Keratinocyte (primary cell): ENCODE results near the gene TRAPPC6A.

Source experiments
- CTCF ChIP-seq, 3 experiments: IDR thresholded peaks in 1 of 3; conservative IDR thresholded peaks in 1 of 3; optimal IDR thresholded peaks in 1 of 3; 2 replicates in 2 of 3; 3 replicates in 1 of 3; pipeline versions ENCODE3 to v1.5.1; 2011; ENCODE audit warnings: low read length in 3 of 3, mild to moderate bottlenecking in 3 of 3, moderate library complexity in 2 of 3, control low read depth in 1 of 3, inconsistent platforms in 1 of 3; ENCODE audit not compliant: insufficient read depth in 2 of 3; ENCODE audit errors: extremely low read depth in 1 of 3
- EZH2 ChIP-seq: IDR thresholded peaks from one replicate; pipeline ENCODE4 v1.6.1; 2012; ENCODE audit warnings: inconsistent platforms, mild to moderate bottlenecking, low read length, moderate library complexity

- TF ChIP-seq EZH2 (no peak), CTCF (optimal IDR thresholded peaks at IDR 0.05 in 1 of 3, IDR thresholded peaks at IDR 0.05 in 1 of 3, conservative IDR thresholded peaks at IDR 0.05 in 1 of 3; ENCODE audit: extremely low read depth in 1 of 3, insufficient read depth in 2 of 3, low read length in 3 of 3) (no peak)
Observed at GRCh38 chr19:45175515-45176345, 2.3 kb downstream of the TRAPPC6A start.
